Body of pancreas (tissue), 4 donors: ENCODE data around the gene MOK.

Source experiments
- CTCF ChIP-seq, 7 experiments: fragments of 450-650 bp in 4 of 7; fragments of 200-600 bp in 3 of 7; sonication (generic) in 3 of 7; IDR thresholded peaks; one replicate each; pipeline ENCODE4 v1.5.1; 2016 to 2019; ENCODE audit warnings: antibody characterized with exemption in 7 of 7
- POLR2A ChIP-seq, 3 donors: fragments of 450-650 bp; IDR thresholded peaks; one replicate each; pipeline ENCODE4 v1.6.1; 2016; ENCODE audit warnings: antibody characterized with exemption in 3 of 3, mild to moderate bottlenecking in 2 of 3

DNA sequence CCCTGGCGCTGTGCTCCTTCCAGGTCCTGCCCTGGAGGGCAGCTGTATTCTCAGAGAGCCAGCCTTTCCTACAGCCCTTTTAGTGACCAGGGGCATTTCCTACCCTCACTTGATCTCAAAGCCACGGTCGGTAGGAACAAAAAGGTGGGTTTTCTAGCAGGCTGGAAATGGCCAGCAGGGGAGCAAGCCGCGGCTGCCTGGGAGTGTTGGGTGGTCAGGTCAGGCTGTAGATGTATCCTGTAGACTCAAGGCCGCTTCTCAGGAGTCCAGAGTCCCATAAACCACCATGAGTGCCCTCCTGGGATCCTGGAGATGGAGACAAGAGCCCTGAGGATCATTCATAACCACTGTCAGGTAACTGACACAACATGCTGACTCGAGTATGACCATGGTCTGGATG lies 39.1 kb upstream of the MOK start:
- TF ChIP-seq CTCF (IDR thresholded peaks at IDR 0.05) (no peak), POLR2A (IDR thresholded peaks at IDR 0.05) (no peak)
